ENCODE results near the gene OPCML. TPM values are rescaled to one million over a fixed set of nuclear protein-coding genes. Genes with fewer than 3 reads are reported as not detected.

Gene OPCML
- total RNA-seq, 1 donor from 2014 or later, result 4.6 TPM

DNA sequence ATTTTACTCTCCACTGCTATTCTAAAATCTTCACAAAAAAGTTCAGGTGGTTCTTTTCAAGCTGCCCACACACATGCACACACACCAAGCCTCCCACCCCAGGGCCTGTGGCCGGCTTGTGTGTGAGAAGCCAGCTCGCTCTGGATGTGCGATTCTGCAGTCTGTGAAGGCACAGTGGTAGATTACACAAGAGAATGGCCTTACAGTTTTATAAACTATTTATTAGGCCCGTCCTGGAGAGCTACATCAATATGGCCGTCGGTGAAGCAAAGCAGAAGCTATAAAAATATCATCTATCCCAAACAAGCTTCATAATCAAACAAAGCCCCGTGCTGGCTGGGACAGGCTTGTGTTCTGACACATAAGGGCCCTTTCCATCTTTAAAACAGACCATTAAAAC, 240.5 kb downstream of the OPCML start:
- peaks cover 16% of the 10 kb centered on the region for H3K27me3 Mint-ChIP-seq
- H3K9me3 Mint-ChIP-seq, result no peaks in the 10 kb centered on the region
- TF ChIP-seq, protein P1, sequence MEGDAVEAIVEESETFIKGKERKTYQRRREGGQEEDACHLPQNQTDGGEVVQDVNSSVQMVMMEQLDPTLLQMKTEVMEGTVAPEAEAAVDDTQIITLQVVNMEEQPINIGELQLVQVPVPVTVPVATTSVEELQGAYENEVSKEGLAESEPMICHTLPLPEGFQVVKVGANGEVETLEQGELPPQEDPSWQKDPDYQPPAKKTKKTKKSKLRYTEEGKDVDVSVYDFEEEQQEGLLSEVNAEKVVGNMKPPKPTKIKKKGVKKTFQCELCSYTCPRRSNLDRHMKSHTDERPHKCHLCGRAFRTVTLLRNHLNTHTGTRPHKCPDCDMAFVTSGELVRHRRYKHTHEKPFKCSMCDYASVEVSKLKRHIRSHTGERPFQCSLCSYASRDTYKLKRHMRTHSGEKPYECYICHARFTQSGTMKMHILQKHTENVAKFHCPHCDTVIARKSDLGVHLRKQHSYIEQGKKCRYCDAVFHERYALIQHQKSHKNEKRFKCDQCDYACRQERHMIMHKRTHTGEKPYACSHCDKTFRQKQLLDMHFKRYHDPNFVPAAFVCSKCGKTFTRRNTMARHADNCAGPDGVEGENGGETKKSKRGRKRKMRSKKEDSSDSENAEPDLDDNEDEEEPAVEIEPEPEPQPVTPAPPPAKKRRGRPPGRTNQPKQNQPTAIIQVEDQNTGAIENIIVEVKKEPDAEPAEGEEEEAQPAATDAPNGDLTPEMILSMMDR (conservative IDR thresholded peaks at IDR 0.05), result no peak
- H3K36me3 Mint-ChIP-seq, result no peaks in the 10 kb centered on the region
- no peaks in the 10 kb centered on the region for H3K4me1 Mint-ChIP-seq (ENCODE audit: unreplicated experiment)
- no peak overlapping the region for H3K27ac Mint-ChIP-seq
- DNase-seq (ENCODE audit: extremely low spot score, unreplicated experiment), result no peak
- H3K4me3 Mint-ChIP-seq, result no peak overlapping the region

DNA sequence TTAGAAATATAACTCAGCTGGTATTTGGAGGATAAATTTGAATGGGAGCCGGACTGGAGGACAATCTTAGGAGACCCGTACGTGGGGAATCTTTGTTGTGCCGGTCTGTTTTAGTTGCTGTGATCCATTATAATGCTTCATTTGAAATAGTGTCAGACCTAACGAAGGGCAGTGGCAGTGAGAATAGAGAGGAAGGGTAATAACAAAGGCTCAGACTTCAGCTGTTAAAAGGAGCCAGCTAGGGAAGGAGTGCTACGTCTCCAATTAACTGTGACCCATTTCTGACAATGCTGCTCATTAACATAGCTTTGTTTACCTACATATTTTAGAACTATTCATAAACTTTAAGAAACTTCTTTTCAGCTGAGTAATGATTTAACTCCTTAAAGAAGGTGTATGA, 246.9 kb downstream of the OPCML start:
- H3K27ac Mint-ChIP-seq, result no peak overlapping the region
- no peaks in the 10 kb centered on the region for H3K4me1 Mint-ChIP-seq (ENCODE audit: unreplicated experiment)
- DNase-seq (ENCODE audit: extremely low spot score, unreplicated experiment), result no peak
- no peaks in the 10 kb centered on the region for H3K9me3 Mint-ChIP-seq
- no peak overlapping the region for H3K4me3 Mint-ChIP-seq
- H3K36me3 Mint-ChIP-seq, result no peaks in the 10 kb centered on the region
- peaks cover 3% of the 10 kb centered on the region for H3K27me3 Mint-ChIP-seq
- TF ChIP-seq, protein P1 (conservative IDR thresholded peaks at IDR 0.05), result no peak

DNA sequence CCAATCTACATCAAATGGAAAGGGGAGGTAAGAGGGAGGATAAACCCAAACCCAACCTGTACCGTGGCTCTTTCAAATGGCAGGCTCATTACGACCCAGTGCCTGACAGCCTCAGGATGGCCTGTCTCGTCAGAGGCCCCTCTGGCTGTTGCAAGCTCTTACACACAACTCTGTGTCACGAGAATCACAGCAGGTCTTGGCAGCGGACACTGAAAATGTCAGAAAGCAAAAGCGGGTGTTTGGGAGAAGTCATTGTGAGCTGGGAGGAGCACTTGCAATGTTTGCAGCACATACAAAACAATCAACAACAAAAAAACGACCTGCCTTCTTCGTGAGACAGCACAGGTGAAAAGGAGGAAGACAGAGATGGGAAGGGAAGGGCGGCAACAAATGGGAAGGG, 248.1 kb downstream of the OPCML start:
- Mint-ChIP-seq H3K27ac (no peak overlapping the region), H3K4me1 (ENCODE audit: unreplicated experiment) (no peaks in the 10 kb centered on the region), H3K4me3 (no peak overlapping the region), H3K27me3 (peaks cover 6% of the 10 kb centered on the region), H3K9me3 (no peaks in the 10 kb centered on the region), H3K36me3 (no peaks in the 10 kb centered on the region)
- DNase-seq (ENCODE audit: extremely low spot score, unreplicated experiment), result no peak
- TF ChIP-seq, protein P1 (conservative IDR thresholded peaks at IDR 0.05), result no peak

DNA sequence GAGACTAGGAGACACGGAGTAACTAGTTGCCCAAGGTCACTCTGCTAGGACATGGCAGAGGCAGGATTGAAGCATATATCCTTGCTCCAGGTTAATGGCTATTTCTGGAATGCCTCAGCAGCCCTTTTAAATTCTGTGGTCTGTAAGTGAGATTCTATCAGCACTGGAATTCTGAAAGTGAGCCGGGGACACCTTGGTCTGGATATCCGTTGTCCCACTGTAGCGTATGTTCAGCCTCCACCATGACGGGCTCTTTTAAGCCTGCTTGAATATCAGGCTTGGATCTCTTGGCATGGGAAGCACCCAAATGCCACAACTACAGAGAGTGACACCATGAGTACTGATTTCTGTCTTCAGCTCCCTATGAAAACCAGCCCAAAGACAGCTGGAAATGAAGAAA, 254.4 kb downstream of the OPCML start:
- Mint-ChIP-seq H3K27me3 (peaks cover 7% of the 10 kb centered on the region), H3K4me1 (ENCODE audit: unreplicated experiment) (no peaks in the 10 kb centered on the region), H3K36me3 (no peaks in the 10 kb centered on the region), H3K9me3 (no peaks in the 10 kb centered on the region), H3K27ac (no peak overlapping the region), H3K4me3 (no peak overlapping the region)
- TF ChIP-seq, protein P1 (conservative IDR thresholded peaks at IDR 0.05), result no peak
- no peak for DNase-seq (ENCODE audit: extremely low spot score, unreplicated experiment)

DNA sequence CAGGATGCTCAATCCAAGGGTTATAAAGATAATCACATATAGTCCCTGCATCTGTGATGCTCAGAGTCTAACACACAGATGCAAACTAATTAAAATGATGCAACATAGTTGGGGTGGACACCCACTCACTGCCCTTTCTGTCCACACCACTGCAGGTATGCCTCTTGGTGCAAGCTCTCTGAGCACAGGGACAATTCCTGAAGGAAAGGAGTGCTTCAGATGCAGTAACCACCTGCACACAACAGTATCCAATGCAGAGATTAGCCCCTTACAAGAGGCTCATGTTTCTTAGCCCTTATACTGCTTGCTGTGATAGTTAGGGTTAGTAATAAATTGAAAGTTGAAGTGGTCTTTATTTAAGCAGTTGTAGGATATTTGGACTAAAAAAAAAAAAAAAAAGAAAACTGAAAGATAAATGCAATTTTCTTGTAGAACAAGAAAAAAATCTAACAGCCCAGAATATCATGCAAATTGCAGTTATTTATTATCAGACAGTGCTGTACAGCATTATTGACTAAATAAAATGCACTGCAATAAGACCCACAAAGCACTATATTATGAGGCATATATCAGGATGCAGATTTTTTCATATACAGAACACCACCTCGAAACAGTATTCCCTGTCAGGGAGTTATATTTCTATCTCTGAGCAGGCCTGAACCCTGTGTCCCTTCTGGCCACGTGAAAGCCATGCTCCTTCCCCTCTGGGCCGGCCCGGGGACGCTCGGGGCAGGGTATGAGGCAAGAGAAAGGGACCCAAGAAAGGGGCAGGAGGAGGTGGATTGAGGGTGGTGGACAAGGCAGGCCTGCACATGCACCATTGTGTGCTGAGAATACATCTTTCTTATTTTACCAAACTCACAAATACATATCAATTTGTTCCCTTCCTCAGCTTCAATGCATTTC, 260.2 kb downstream of the OPCML start:
- Mint-ChIP-seq H3K36me3 (no peaks in the 10 kb centered on the region), H3K27me3 (peaks cover 9% of the 10 kb centered on the region), H3K27ac (no peak overlapping the region), H3K4me3 (no peak overlapping the region), H3K9me3 (no peaks in the 10 kb centered on the region), H3K4me1 (ENCODE audit: unreplicated experiment) (no peaks in the 10 kb centered on the region)
- TF ChIP-seq, protein P1 (conservative IDR thresholded peaks at IDR 0.05), result no peak
- DNase-seq (ENCODE audit: extremely low spot score, unreplicated experiment), result no peak

All from type B pancreatic cell (in vitro differentiated cells).